Inferior parietal cortex (tissue), 1 donor: Measurements from ENCODE around the gene ADAMTSL2.

Experiments
- DNase-seq: peaks from one replicate; pipeline ENCODE4 v3.0.0-alpha.2; 2016; ENCODE audit errors: extremely low spot score

The ADAMTSL2 gene

GRCh38 chr9:133534346-133535291 is at the start of gene ADAMTSL2:
Gene ADAMTSL2 (plus strand): TSS chr9:133534704. CDS start chr9:133536713, 2,009 bp downstream.
- DNase-seq = peak; percentile 52

DNA sequence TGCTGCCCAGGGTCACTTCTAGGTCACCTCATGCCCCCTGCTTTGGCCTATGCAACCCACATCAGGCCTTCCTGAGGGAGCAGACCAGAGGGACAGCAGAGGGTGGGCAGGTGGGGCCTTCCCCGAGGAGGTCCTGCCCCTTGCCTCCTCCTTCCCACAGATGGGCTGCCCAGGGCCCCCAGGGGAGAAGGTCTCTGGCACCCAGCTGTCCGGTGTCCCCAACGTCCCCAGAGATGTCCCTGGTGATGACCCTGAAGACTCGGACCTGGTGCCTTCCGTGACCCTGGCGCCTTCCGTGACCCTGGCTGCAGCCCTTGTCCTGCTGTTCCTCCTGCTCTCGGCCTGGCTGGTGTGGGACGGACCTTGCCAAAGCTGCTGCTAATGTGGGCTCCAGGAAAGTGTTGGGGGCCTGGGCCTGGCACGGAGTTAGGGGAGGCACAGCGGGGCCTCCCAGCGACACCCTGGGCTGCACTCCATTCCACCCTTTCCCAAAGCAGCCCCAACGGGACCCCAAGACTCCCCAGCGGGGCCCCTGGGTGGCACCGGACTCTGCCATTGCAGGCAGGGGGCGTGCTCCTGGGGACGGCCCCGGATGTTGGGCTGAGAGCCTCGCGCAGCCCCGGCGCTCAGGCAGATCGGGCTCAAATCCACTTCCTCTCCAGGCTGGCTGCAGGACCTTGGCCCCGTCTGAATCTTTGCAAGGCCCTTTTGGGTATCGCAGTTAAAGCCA is 48.8 kb upstream of the ADAMTSL2 start:
- no peak for DNase-seq

DNA sequence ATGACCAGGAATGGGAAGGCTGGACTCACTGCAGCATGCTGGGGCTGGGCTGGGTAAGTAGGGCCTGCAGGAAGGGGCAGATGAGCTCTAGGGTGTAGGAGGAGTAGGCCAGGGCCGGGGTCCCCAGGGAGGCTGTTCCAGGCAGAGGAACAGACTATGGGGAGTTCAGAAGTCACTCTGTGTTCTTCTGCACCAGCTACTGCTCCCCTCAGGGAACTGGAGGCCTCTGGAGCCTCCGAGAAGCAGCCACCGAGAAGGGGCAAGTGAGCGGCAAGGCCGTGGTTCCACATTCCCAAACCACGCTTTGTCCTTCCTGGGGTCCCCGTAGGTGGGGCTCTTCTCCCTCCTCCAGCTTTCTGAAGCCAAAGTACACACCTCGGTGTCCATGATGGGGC is 47.2 kb upstream of the ADAMTSL2 start:
- no peak for DNase-seq

DNA sequence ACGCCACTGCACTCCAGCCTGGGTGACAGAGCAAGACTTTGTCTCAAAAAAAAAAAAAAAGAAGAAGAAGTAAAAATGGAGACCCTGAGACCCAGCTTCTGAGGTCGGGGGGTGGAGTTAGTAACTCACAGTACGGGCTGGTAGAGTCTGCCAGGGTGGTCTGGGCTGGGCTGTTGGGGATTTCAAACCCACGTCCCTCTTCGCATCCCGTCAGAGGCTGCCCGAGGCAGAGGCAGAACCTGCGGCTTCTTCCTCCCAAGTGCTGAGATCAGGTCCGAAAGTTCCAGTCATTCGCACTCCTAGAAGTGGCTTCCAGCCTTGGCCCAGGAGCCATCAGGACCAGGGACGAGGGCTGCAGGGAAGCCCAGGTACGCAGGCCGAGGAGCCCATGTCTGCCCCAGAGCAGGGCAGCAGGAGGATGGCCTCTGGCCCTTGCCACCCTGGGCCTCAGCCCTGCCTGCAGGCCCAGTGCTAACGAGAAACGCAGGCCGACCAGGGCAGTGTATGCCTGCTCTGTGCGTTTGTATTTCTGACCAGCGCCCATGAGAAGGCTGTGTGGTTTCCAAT is 45.7 kb upstream of the ADAMTSL2 start:
- DNase-seq = no peak

GRCh38 chr9:133489253-133490190 is 45.0 kb upstream of the ADAMTSL2 start:
- no peak for DNase-seq

GRCh38 chr9:133490201-133490681 is 44.3 kb upstream of the ADAMTSL2 start:
- no peak for DNase-seq

DNA sequence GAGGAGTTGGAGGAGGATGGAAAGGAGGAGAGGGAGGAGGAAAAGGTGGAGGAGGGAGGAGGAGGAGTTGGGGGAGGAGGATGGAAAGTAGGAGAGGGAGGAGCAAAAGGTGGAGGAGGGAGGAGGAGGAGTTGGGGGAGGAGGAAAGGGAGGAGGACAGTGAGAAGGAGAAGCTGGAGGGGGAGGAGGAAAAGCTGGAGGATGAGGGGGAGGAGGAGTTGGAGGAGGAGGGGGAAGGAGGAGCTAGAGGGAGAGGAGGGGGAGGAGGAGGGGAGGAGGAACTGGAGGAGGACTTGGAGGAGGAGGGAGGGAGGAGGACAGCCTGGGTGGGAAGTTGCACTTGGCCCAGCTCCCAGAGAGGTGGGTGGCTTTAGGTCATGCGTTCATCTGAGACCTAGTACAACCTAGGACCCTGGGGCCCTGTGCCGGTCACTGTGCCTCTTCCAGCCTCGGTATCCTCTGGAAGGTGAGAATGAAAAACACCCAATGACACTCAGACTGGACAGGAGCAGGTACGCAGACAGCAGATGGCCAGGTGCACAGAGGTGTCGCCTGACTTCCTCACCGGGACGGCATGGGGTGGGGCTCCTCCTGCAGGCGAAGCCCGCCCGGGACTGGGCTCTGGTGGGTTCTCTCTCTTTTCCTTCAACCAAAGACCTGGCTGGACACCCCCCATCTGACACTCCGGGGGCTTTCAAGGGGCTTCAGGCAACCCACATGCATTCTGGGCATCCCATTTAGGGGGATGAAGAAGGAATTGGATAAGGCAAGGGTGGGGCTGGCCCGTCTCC is 43.4 kb upstream of the ADAMTSL2 start:
- no peak for DNase-seq

- no peak for DNase-seq
Measured at GRCh38 chr9:133491656-133491925, 42.9 kb upstream of the ADAMTSL2 start.

- no peak for DNase-seq
Measured at GRCh38 chr9:133492061-133493021, 42.2 kb upstream of the ADAMTSL2 start.

DNA sequence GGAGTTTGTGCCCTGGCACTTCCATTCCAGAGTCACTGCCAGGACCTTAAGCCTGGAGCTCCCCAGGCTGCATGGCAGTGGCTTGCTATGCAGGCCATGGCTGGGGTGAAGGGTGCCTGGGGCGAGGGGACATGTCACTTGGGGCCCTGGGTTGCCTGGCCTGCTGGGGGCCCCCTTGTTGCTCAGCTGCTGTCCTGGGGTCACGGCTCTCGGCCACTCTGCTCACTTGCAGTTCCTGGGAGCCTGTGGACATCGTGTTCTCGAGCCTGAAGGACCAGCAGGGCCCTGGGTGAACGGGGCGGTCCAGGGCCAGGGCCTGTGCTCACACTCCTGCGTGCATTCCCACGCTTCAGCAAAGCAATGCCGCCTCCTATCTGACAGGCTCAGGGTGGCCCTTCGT is 41.1 kb upstream of the ADAMTSL2 start:
- no peak for DNase-seq

DNA sequence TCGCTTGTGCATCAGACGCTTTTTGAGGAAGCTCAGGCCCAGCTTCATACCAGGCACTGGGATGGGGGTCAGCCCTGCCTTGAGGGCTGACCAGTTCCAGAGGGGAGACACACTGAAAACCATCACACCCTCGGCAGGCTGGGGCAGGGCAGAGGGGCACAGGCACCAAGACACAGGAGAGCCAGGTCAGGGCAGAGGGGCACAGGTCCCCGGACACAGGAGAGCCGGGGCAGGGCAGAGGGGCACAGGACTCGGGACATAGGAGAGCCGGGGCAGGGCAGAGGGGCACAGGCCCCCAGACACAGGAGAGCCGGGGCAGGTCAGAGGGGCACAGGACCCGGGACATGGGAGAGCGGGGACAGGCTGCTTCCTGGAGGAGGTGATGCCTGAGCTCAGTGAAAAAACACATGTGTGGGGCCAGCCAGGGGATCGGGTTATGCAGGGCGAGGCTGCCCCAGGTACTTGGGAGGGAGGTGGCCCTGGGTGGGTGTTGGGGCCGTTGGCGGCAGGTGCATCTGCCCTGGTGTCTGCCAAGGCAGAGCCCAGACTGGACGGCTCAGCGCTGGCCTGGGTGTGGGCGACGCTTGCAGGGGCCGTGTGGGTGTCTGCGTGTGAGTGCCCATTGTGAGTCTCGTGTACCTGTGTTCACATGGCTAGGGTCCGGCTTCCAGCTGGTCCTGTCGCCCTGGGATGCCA is 40.5 kb upstream of the ADAMTSL2 start:
- DNase-seq = no peak

- no peak for DNase-seq
Measured at GRCh38 chr9:133494636-133495326, 39.7 kb upstream of the ADAMTSL2 start.

DNA sequence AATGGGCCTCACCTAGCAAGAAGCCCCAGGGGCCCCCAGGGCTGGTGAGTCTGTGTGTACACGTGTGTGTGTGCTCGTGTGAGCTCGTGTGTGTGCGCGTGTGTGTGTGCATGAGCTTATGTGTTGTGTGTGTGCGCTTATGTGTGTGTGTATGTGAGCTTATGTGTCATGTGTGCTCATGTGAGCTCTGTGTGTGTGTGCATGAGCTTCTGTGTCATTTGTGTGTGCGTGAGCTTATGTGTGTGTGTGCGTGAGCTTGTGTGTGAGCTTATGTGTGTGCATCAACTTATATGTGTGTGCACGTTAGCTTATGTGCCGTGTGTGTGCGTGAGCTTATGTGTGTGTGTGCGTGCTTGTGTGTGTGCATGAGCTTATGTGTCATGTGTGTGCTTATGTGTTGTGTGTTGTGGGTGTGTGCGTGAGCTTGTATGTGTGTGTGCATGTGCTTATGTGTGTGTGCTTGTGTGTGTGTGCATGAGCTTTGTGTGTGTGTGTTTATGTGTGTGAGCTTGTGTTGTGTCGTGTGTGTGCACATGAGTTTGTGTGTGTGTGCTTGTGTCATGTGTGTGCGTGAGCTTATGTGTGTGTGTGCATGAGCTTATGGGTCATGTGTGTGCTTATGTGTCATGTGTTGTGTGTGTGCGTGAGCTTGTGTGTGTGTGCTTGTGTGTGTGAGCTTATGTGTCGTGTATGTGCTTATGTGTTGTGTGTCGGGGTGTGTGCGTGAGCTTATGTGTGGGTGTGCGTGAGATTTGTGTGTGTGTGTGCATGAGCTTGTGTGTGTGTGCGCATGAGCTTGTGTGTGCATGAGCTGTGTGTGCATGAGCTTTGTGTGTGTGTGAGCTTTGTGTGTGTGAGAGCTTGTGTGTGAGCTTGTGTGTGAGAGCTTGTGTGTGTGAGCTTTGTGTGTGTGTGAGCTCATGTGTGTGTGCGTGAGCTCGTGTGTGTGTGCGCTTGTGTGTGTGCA is 38.9 kb upstream of the ADAMTSL2 start:
- DNase-seq = no peak

DNA sequence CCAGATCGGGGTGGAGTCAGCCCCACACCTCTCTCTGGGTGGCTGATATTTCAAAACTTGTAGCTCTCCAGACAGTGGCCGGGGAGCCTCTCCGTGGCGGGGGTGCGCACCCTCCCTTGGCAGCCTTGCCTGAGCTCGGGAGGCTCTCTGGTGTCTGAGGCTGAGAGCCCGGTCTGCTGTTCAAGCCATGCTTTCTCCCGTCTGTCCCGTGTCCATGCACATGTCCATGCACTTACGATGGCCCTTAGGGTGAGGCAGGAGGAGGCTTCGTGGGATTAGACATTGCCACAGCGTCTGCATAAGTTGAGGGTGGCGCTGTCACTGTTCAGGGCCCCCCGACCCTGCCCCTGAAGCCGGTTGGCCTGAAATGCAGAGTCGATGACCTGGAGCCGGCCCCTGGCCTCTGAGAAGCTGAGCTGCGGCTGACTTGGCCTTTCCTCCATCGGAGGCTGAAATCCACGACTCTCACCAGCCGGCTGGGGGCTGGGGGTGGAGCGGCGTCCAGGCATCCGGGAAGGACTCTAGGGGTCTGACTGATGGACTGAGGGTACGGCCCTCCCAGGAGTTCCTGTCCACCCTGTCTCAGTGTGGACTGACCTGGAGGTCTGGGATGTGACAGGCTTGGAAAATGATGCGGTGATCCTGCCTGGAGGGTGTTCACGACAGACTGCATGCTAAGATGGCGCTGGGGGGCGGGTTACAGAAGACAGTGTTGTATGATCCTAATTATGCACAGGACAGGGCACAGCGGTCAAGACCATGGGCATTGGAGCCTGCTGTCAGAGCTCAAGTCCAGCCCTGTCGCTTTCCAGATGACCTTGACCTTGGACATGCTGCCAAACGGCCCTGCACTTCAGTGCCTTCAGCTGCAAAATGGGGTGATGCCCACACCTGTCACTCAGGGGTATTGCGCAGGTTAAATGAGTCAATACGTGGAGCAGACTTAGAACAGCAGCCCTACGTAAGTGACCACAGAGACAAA is 37.4 kb upstream of the ADAMTSL2 start:
- DNase-seq = no peak

DNA sequence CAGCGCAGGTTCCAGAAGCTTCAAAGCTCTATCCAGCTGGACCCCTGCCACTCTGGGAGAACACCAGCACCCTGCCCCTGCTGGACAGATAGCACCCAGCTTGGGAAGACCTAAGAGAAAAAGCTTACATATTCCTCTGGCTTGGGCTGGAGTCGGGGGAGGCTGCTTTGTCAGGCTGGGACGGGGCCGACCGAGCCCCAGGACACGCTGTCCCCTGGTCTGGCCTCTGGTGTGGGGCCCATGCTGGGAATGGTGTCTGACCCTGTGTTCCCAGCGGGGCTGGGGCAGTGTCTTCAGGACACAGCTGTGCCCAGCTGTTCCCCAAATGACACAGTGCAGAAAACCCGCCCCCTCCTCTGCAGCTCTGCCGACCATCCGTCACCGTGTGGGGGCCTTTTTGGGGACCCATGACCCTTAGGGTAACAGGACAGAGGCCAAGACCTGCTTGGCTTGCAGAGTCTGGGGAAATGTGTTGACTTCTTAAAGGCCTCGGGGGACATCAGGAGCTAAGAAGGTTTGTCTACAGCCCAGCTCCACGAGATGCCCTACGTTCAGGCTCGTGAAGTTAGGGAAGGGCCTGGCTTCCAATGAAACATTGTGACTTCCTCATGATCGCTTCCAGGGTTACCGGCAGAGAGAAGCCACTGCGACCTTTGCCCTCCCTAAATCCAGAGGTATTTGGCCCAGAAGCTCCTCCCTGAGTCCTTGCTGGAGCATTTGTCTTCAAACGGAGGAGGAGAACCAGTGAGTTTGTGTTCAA is 35.2 kb upstream of the ADAMTSL2 start:
- no peak for DNase-seq
